Left ventricle myocardium superior (tissue), 1 donor: Measurements from ENCODE around the gene RAB31. TPM values are rescaled to one million over a fixed set of nuclear protein-coding genes. Genes with fewer than 3 reads are reported as not detected.

Experiments
- ATAC-seq: fragments of 200-7000 bp; cut with Tn5 transposase; one replicate; pipeline ENCODE4 v1.9.1; 2020; ENCODE audit warnings: mild to moderate bottlenecking, moderate library complexity
- DNase-seq: peaks from one replicate; pipeline ENCODE4 v3.0.0-alpha.2; 2020
- intact Hi-C: fragments of 100-400 bp; cut with micrococcal nuclease; formaldehyde crosslinking; loops from one replicate; pipeline ENCODE4 v1.11.0; 2022
- total RNA-seq: library from RNA; stranded (reverse); fragmentation: NEBNext Ultra II Directional; extraction: Animal tissue kit (Norgen Biotek cat#: 25700); gene quantifications from one replicate; pipeline ENCODE4 v1.2.1, GENCODE V29; 2021
- donor health status: DM: no; HTN: yes; CAD: no; lungs with severe emphysema.

The RAB31 gene
- total RNA-seq, 1 donor from 2014 or later, result 7.6 TPM

GRCh38 chr18:9771261-9771976, 63.3 kb downstream of the RAB31 start:
- DNase-seq (peak; percentile 90), ATAC-seq (peak; percentile 94)
- intact Hi-C loops, result loop anchor here (10.0 kb wide), 1 partner anchor 67 kb away; the partner anchor contains the start of gene RAB31

- intact Hi-C loops, result loop anchor here (10.0 kb wide), 1 partner anchor 67 kb away; the partner anchor contains the start of gene RAB31
- DNase-seq (no peak), ATAC-seq (no peak)
Observed at GRCh38 chr18:9771977-9772660, 64.0 kb downstream of the RAB31 start.

- ATAC-seq (no peak), DNase-seq (no peak)
- intact Hi-C loops, result loop anchor here (10.0 kb wide), 1 partner anchor 68 kb away; the partner anchor contains the start of gene RAB31
Observed at GRCh38 chr18:9772847-9773677, 65.0 kb downstream of the RAB31 start.

- ATAC-seq (no peak), DNase-seq (no peak)
- intact Hi-C loops, result loop anchor here (10.0 kb wide), 1 partner anchor 69 kb away; the partner anchor contains the start of gene RAB31
Observed at GRCh38 chr18:9774150-9774549, 66.0 kb downstream of the RAB31 start.

- intact Hi-C loops, result loop anchor here (10.0 kb wide), 1 partner anchor 70 kb away; the partner anchor contains the start of gene RAB31
- peak; percentile 57 for ATAC-seq
- DNase-seq, result no peak
Observed at GRCh38 chr18:9775178-9775577, 67.1 kb downstream of the RAB31 start.

- intact Hi-C loops, result loop anchor here (10.0 kb wide), 1 partner anchor 75 kb away; the partner anchor contains the start of gene RAB31
- ATAC-seq (no peak), DNase-seq (no peak)
Observed at GRCh38 chr18:9779630-9780029, 71.5 kb downstream of the RAB31 start.

GRCh38 chr18:9782073-9782857, 74.2 kb downstream of the RAB31 start:
- DNase-seq (no peak), ATAC-seq (peak; percentile 29)
- intact Hi-C loops, result no loop called here

- no peak for ATAC-seq
- intact Hi-C loops, result no loop called here
Observed at GRCh38 chr18:9786631-9787030, 78.5 kb downstream of the RAB31 start.

GRCh38 chr18:9787036-9787435, 78.9 kb downstream of the RAB31 start:
- ATAC-seq, result no peak
- no peak for DNase-seq
- intact Hi-C loops, result no loop called here

More at GRCh38 chr18:9786631-9787030, 78.5 kb downstream of the RAB31 start:
- no peak for DNase-seq

- intact Hi-C loops, result no loop called here
- ATAC-seq (no peak), DNase-seq (no peak)
Observed at GRCh38 chr18:9787712-9788111, 79.6 kb downstream of the RAB31 start.

- no peak for DNase-seq
- ATAC-seq, result no peak
- intact Hi-C loops, result no loop called here
Observed at GRCh38 chr18:9788140-9788539, 80.0 kb downstream of the RAB31 start.

- intact Hi-C loops, result no loop called here
- ATAC-seq, result no peak
- DNase-seq, result no peak
Observed at GRCh38 chr18:9788860-9789259, 80.8 kb downstream of the RAB31 start.

GRCh38 chr18:9790261-9790660, 82.2 kb downstream of the RAB31 start:
- DNase-seq (no peak), ATAC-seq (no peak)
- intact Hi-C loops, result no loop called here

GRCh38 chr18:9791991-9792390, 83.9 kb downstream of the RAB31 start:
- DNase-seq (no peak), ATAC-seq (no peak)
- intact Hi-C loops, result no loop called here

GRCh38 chr18:9792565-9793245, 84.6 kb downstream of the RAB31 start:
- ATAC-seq (peak; percentile 29), DNase-seq (no peak)
- intact Hi-C loops, result no loop called here

- intact Hi-C loops, result no loop called here
- no peak for ATAC-seq
- no peak for DNase-seq
Observed at GRCh38 chr18:9796011-9796410, 87.9 kb downstream of the RAB31 start.

GRCh38 chr18:9796935-9797549, 88.9 kb downstream of the RAB31 start:
- DNase-seq (no peak), ATAC-seq (peak; percentile 41)
- intact Hi-C loops, result no loop called here
